GM12878 (cell line): ENCODE results near the gene HBB. TPM values are rescaled to one million over a fixed set of nuclear protein-coding genes. Genes with fewer than 3 reads are reported as not detected.

Experiments used
- ATAC-seq: fragments of 200-7000 bp; cut with Tn5 transposase; 3 replicates; pipeline ENCODE4 v1.9.1; 2020; ENCODE audit warnings: mild to moderate bottlenecking, moderate library complexity
- BruUV-seq: library from RNA; stranded (reverse); fragments of 400-500 nt; replicated peaks from 2 replicates; lab custom pipeline; 2021; lab: Mats Ljungman, UMichigan
- CTCF ChIA-PET: fragments of 300-600 bp; sonication (Branson Sonifier 250); formaldehyde crosslinking; extraction: SDS; loops from one replicate; lab custom pipeline; 2021; ENCODE audit warnings: inconsistent platforms; lab: Yijun Ruan, JAX
- POLR2A ChIA-PET: fragments of 350-600 bp; formaldehyde crosslinking; extraction: SDS; loops from one replicate; lab custom pipeline; 2021; ENCODE audit warnings: inconsistent platforms; lab: Charles Lee
- RAD21 ChIA-PET: fragments of 300-600 bp; sonication (Branson Sonifier 250); formaldehyde crosslinking; loops from one replicate; lab custom pipeline; 2023; ENCODE audit warnings: antibody characterized with exemption; ENCODE audit not compliant: unreplicated experiment; lab: Charles Lee
- SMC1A ChIA-PET: fragments of 300-600 bp; sonication (Branson Sonifier 250); formaldehyde crosslinking; loops from one replicate; lab custom pipeline; 2023; ENCODE audit not compliant: unreplicated experiment, uncharacterized antibody; lab: Charles Lee
- DNase-seq: peaks from one replicate; pipeline ENCODE4 v3.0.0-alpha.2; 2011; ENCODE audit warnings: low read depth, low spot score
- FAIRE-seq: peaks from 3 replicates; lab custom pipeline; 2011; peaks lifted over from hg19 to GRCh38; lab: Jason Lieb, UNC
- H2AFZ ChIP-seq: 2 replicates; pipeline ENCODE4 v1.6.0; 2011; ENCODE audit warnings: low read depth, low read length, control low read depth; ENCODE audit not compliant: control insufficient read depth
- H3K27ac ChIP-seq: 2 replicates; pipeline ENCODE4 v1.5.1; 2011; ENCODE audit warnings: control low read depth; ENCODE audit not compliant: control insufficient read depth, insufficient read depth
- H3K27me3 ChIP-seq, 2 experiments: replicated peaks in 1 of 2; 2 replicates each; pipeline versions ENCODE4 v1.6.0 to v1.6.1; 2011; ENCODE audit warnings: low read length in 1 of 2; ENCODE audit not compliant: control insufficient read depth in 2 of 2, insufficient read depth in 2 of 2
- H3K36me3 ChIP-seq, 2 experiments: 2 replicates each; pipeline ENCODE4 v1.5.1; 2011; ENCODE audit warnings: low read length in 1 of 2; ENCODE audit not compliant: control insufficient read depth in 2 of 2, insufficient read depth in 2 of 2
- H3K4me1 ChIP-seq: 2 replicates; pipeline ENCODE4 v1.6.1; 2011; ENCODE audit warnings: mild to moderate bottlenecking, low read length, moderate library complexity, mixed read lengths; ENCODE audit not compliant: control insufficient read depth, insufficient read depth
- H3K4me2 ChIP-seq: 2 replicates; pipeline ENCODE4 v1.6.0; 2011; ENCODE audit warnings: control low read depth; ENCODE audit not compliant: control insufficient read depth, insufficient read depth
- H3K4me3 ChIP-seq: fragments of 200-600 bp; sonication (generic); 2 replicates; pipeline ENCODE4 v1.5.1; 2016
- H3K79me2 ChIP-seq: 2 replicates; pipeline ENCODE4 v1.6.0; 2011; ENCODE audit warnings: low read length; ENCODE audit not compliant: control insufficient read depth, insufficient read depth
- H3K9ac ChIP-seq: 2 replicates; pipeline ENCODE4 v1.8.0; 2011; ENCODE audit warnings: low read length, control low read depth, mixed read lengths; ENCODE audit not compliant: control insufficient read depth, insufficient read depth
- H3K9me3 ChIP-seq: replicated peaks from 3 replicates; pipeline ENCODE4 v1.5.1; 2011; ENCODE audit warnings: mild to moderate bottlenecking, low read length; ENCODE audit not compliant: control insufficient read depth, insufficient read depth
- H4K20me1 ChIP-seq: 2 replicates; pipeline ENCODE4 v1.6.0; 2011; ENCODE audit not compliant: control insufficient read depth, insufficient read depth
- BRCA1 ChIP-seq: IDR thresholded peaks from 2 replicates; pipeline ENCODE4 v1.6.1; 2011; ENCODE audit warnings: low read depth, low read length, improper control_type of control experiment
- JUND ChIP-seq: IDR thresholded peaks from 2 replicates; pipeline ENCODE4 v1.6.1; 2012; ENCODE audit warnings: low read depth, mild to moderate bottlenecking, low read length, improper control_type of control experiment, moderate library complexity
- RELA ChIP-seq: fragments of 450-650 bp; IDR thresholded peaks from 2 replicates; pipeline ENCODE4 v1.8.0; 2014; ENCODE audit warnings: borderline replicate concordance; ENCODE audit not compliant: partially characterized antibody
- SIX5 ChIP-seq: IDR thresholded peaks from 2 replicates; pipeline ENCODE4 v1.6.1; 2011; ENCODE audit warnings: mild to moderate bottlenecking, low read depth, low read length, moderate library complexity; ENCODE audit not compliant: severe bottlenecking
- WGBS: methylation state at CpG from one replicate; pipeline ENCODE4 v1.1.6; 2016; ENCODE audit warnings: low lambda C conversion rate; ENCODE audit not compliant: insufficient replicate concordance, insufficient coverage; ENCODE audit errors: missing lambda C conversion rate; 5-methylcytosine and 5-hydroxymethylcytosine counted together
- in situ Hi-C: fragments of 300-500 bp; cut with MboI; formaldehyde crosslinking; loops from 9 replicates; pipeline ENCODE4 v1.14.3; 2018; ENCODE audit warnings: mixed read lengths
- intact Hi-C: fragments of 100-400 bp; cut with micrococcal nuclease; formaldehyde crosslinking; loops from one replicate; pipeline ENCODE4 v1.14.2; 2022; ENCODE audit not compliant: unreplicated experiment
- polyA plus RNA-seq, 11 experiments: library from polyadenylated mRNA; depleted of rRNA in 4 of 11; unstranded in 6 of 11; stranded (reverse) in 5 of 11; fragments of >200 nt; fragmentation: Nextera tagmentation in 4 of 11; fragmentation: Illumina TruSeq in 1 of 11; extraction: Ambion mirVana in 4 of 11; extraction: Trizol in 1 of 11; gene quantifications; 1 replicate in 1 of 11; 2 replicates in 10 of 11; pipeline versions ENCODE4 v1.2.1 to v1.2.3, GENCODE V29; 2011 to 2016; ENCODE audit warnings: inconsistent platforms in 2 of 11, missing spikeins in 2 of 11, low read depth in 1 of 11
- total RNA-seq, 4 experiments: library from RNA; depleted of rRNA in 3 of 4; stranded (reverse); fragments of >200 nt in 3 of 4; fragmentation: Illumina TruSeq in 1 of 4; extraction: Trizol in 1 of 4; gene quantifications; 2 replicates each; pipeline versions ENCODE4 v1.2.1 to v1.2.3, GENCODE V29; 2013 to 2021

The HBB gene
- total and polyA plus RNA-seq, 10 of the 15 experiments (the other 5 are each of a cell fraction or from before 2014, with no cell fraction given): 0.36 TPM; not detected in 9

GRCh38 chr11:5234381-5234834 is 7.5 kb upstream of the HBB start, which contains the start of gene HBD:
HBD (minus strand) TSS chr11:5234483; CDS start chr11:5234433, 50 bp downstream.
- no TSS peak for BruUV-seq
- POLR2A ChIA-PET: no interaction called here
- H3K9ac ChIP-seq: no peak within 1 kb of the TSS

GRCh38 chr11:5233307-5233706 is 6.4 kb upstream of the HBB start:
- no peaks in the 10 kb centered on the region for H3K9me3 ChIP-seq
- FAIRE-seq (no peak), DNase-seq (no peak)
- no peak overlapping the region for H2AFZ ChIP-seq
- H3K4me3 ChIP-seq: no peak overlapping the region
- H3K4me1 ChIP-seq: no peaks in the 10 kb centered on the region; the same call in 1 of the 2 replicates
- H3K27ac ChIP-seq: no peak overlapping the region
- H3K79me2 ChIP-seq: no peaks in the 10 kb centered on the region
- ChIA-PET POLR2A (no interaction called here), SMC1A (no interaction called here)
- no peaks in the 10 kb centered on the region for H3K27me3 ChIP-seq
- TF ChIP-seq BRCA1: no peak
- no peak for TF ChIP-seq RELA
- no peak for TF ChIP-seq JUND
- TF ChIP-seq, all 136 proteins: peak for 0
- Histone ChIP-seq H3K9ac (no peak overlapping the region), H4K20me1 (no peaks in the 10 kb centered on the region), H3K36me3 (no peaks in the 10 kb centered on the region), H3K4me2 (no peak overlapping the region)
- in situ Hi-C loops (no loop called here), intact Hi-C loops (no loop called here)
- ATAC-seq: no peak
- 0% methylated on average over 1 of the region's 1 CpG for WGBS
- no TSS peak for BruUV-seq
- ChIA-PET RAD21 (no interaction called here), CTCF (no interaction called here)

More at GRCh38 chr11:5234381-5234834, 7.5 kb upstream of the HBB start, which contains the start of gene HBD:
- H3K36me3 ChIP-seq: no peaks in the 10 kb centered on the region
- FAIRE-seq: no peak
- no peaks in the 10 kb centered on the region for H3K27me3 ChIP-seq
- ChIA-PET CTCF (no interaction called here), RAD21 (no interaction called here), SMC1A (no interaction called here)
- TF ChIP-seq SIX5: no peak
- intact Hi-C loops (no loop called here), in situ Hi-C loops (no loop called here)
- DNase-seq: no peak
- no peak within 1 kb of the TSS for H2AFZ ChIP-seq
- no peaks in the 10 kb centered on the region for H4K20me1 ChIP-seq
- 0% methylated on average over 2 of the region's 2 CpGs for WGBS
- no peaks in the 10 kb centered on the region for H3K79me2 ChIP-seq
- no peaks in the 10 kb centered on the region; the same call in 1 of the 2 replicates for H3K4me1 ChIP-seq
- no peak within 1 kb of the TSS for H3K4me3 ChIP-seq
- H3K9me3 ChIP-seq: no peaks in the 10 kb centered on the region
- peak; percentile 46 for ATAC-seq
- peak within 1 kb of the TSS; percentile 9; the same call in 1 of the 2 replicates for H3K4me2 ChIP-seq
- H3K27ac ChIP-seq: no peak within 1 kb of the TSS
